ENCODE measurements around the gene SIAH3.

SIAH3 gene

DNA sequence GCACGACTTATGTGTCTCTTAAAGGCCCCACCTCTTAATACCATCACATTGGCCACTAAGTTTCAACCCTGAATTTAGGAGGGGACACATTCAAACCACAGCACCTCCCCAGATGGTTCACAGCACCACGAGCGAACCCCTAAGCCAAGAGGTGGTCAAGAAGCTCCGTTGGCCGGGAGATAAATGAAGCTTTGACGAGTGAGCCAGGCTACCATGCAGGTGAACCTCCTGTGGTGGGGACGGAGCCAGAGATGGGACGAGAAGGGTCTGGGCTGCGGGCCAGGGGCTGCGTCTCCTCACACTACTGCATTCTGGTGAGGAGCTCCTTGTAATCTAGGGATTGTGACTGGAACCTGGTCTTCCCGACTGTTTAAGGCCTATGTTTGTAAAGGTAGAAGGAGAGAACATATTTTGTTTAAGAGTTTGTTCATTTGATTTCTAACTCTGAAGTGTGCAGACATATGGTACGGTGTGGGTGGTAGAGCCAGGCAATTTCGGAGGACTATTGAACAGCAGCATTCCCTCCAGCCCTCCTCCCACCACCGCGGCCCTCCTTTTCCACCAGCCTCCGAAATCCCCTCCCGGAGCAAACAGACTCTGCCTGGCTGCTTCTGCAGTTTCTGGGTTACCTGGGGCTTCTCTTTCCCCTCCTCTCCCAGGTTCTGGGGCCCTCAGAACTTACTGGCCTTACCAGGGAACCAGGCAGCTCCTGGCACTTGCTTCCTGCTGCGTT lies 31.3 kb downstream of the SIAH3 start:
- Mint-ChIP-seq H3K9me3 (peaks cover 3% of the 10 kb centered on the region), H3K4me3 (no peak overlapping the region), H3K27me3 (ENCODE audit: low read depth) (peaks cover 19% of the 10 kb centered on the region), H3K4me1 (peaks cover 7% of the 10 kb centered on the region), H3K27ac (no peak overlapping the region), H3K36me3 (ENCODE audit: low read depth) (peaks cover 12% of the 10 kb centered on the region)
- TF ChIP-seq, protein P1, sequence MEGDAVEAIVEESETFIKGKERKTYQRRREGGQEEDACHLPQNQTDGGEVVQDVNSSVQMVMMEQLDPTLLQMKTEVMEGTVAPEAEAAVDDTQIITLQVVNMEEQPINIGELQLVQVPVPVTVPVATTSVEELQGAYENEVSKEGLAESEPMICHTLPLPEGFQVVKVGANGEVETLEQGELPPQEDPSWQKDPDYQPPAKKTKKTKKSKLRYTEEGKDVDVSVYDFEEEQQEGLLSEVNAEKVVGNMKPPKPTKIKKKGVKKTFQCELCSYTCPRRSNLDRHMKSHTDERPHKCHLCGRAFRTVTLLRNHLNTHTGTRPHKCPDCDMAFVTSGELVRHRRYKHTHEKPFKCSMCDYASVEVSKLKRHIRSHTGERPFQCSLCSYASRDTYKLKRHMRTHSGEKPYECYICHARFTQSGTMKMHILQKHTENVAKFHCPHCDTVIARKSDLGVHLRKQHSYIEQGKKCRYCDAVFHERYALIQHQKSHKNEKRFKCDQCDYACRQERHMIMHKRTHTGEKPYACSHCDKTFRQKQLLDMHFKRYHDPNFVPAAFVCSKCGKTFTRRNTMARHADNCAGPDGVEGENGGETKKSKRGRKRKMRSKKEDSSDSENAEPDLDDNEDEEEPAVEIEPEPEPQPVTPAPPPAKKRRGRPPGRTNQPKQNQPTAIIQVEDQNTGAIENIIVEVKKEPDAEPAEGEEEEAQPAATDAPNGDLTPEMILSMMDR (IDR thresholded peaks at IDR 0.05; ENCODE audit: unreplicated experiment in 3 of 3) = no peak

DNA sequence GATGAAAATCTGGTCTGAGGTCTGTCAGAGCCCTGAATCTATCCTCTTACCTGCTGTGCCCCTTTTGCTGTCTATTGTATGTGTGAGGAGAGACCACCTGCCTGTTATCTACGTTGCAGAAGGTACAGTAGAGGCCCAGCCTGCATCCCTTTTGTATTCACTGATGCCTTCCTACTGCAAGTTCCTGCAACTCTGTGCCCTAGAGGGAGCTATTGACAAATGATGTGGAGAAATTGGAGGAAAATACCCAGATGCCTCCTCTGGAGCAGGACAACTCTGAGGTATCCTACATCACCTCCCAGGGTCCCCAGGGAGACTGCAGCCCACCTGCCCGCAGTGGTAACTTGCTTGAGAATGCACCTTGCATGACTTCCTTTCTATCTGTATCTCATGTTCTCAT lies 33.7 kb downstream of the SIAH3 start:
- H3K36me3 Mint-ChIP-seq (ENCODE audit: low read depth) = peaks cover 12% of the 10 kb centered on the region
- H3K4me3 Mint-ChIP-seq = no peak overlapping the region
- peaks cover 3% of the 10 kb centered on the region for H3K4me1 Mint-ChIP-seq
- TF ChIP-seq, protein P1 (IDR thresholded peaks at IDR 0.05; ENCODE audit: unreplicated experiment in 3 of 3) = no peak
- peaks cover 3% of the 10 kb centered on the region for H3K9me3 Mint-ChIP-seq
- H3K27me3 Mint-ChIP-seq (ENCODE audit: low read depth) = peaks cover 18% of the 10 kb centered on the region
- H3K27ac Mint-ChIP-seq = no peak overlapping the region

DNA sequence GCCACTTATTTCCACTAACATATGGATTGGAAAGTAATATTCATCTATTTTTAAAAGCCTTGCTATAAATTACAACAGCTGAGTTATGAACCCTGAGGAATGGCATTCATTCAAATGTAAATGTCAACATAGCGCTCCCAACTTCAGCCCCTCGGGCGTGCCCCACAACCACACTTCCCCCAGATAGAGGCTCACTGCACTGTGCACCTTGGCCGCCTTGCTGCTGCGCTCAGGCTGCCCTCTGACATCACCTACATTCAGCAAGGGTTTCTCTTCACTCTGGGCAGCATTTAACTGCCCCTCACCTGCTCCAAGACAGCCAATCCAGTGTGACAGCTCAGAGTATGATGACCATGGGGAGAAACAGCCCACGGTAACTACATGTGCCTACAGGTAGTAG lies 35.1 kb downstream of the SIAH3 start:
- H3K36me3 Mint-ChIP-seq (ENCODE audit: low read depth) = peaks cover 12% of the 10 kb centered on the region
- peaks cover 14% of the 10 kb centered on the region for H3K27me3 Mint-ChIP-seq (ENCODE audit: low read depth)
- peaks cover 3% of the 10 kb centered on the region for H3K9me3 Mint-ChIP-seq
- TF ChIP-seq, protein P1 (IDR thresholded peaks at IDR 0.05; ENCODE audit: unreplicated experiment in 3 of 3) = no peak
- no peak overlapping the region for H3K4me3 Mint-ChIP-seq
- H3K4me1 Mint-ChIP-seq = peaks cover 11% of the 10 kb centered on the region
- H3K27ac Mint-ChIP-seq = no peak overlapping the region

GRCh38 chr13:45812695-45813372 lies 38.7 kb downstream of the SIAH3 start:
- H3K4me3 Mint-ChIP-seq = no peak overlapping the region
- H3K36me3 Mint-ChIP-seq (ENCODE audit: low read depth) = peaks cover 4% of the 10 kb centered on the region
- peak overlapping the region in 1 of 3 experiments; percentile 55 for H3K27ac Mint-ChIP-seq
- peaks cover 5% of the 10 kb centered on the region for H3K9me3 Mint-ChIP-seq
- peaks cover 4% of the 10 kb centered on the region for H3K27me3 Mint-ChIP-seq (ENCODE audit: low read depth)
- TF ChIP-seq, protein P1 (IDR thresholded peaks at IDR 0.05; ENCODE audit: unreplicated experiment in 3 of 3) = no peak
- H3K4me1 Mint-ChIP-seq = peaks cover 30% of the 10 kb centered on the region

- no peak overlapping the region for H3K27ac Mint-ChIP-seq
- H3K9me3 Mint-ChIP-seq = peaks cover 2% of the 10 kb centered on the region
- peaks cover under 1% of the 10 kb centered on the region for H3K36me3 Mint-ChIP-seq (ENCODE audit: low read depth)
- H3K4me3 Mint-ChIP-seq = no peak overlapping the region
- peaks cover 30% of the 10 kb centered on the region for H3K4me1 Mint-ChIP-seq
- H3K27me3 Mint-ChIP-seq (ENCODE audit: low read depth) = peaks cover 4% of the 10 kb centered on the region
- TF ChIP-seq, protein P1 (IDR thresholded peaks at IDR 0.05; ENCODE audit: unreplicated experiment in 3 of 3) = no peak
Observed at GRCh38 chr13:45811891-45812694, 39.5 kb downstream of the SIAH3 start.

All from nephron (organoid).